Karpas-422 (cell line): Measurements from ENCODE around the gene SPG11. TPM values are rescaled to one million over a fixed set of nuclear protein-coding genes. Genes with fewer than 3 reads are reported as not detected.
"Not testable (repeated sequence)": the region's sequence is repeated elsewhere in the genome, so short reads cannot be mapped to it uniquely, and the experiment has no call there.

Source experiments
- DNase-seq: peaks from one replicate; pipeline ENCODE4 v3.0.0-alpha.2; 2015
- H2AFZ ChIP-seq: fragments of 200-600 bp; sonication (generic); 2 replicates; pipeline ENCODE4 v1.6.1; 2014; ENCODE audit warnings: antibody characterized with exemption, low read length, mixed read lengths
- H3K27ac ChIP-seq: fragments of 200-600 bp; sonication (generic); 2 replicates; pipeline ENCODE4 v1.5.1; 2014; ENCODE audit warnings: mild to moderate bottlenecking, low read length, moderate library complexity
- H3K27me3 ChIP-seq: fragments of 200-600 bp; sonication (generic); 2 replicates; pipeline ENCODE4 v1.6.1; 2014; ENCODE audit warnings: low read length, mixed read lengths
- H3K36me3 ChIP-seq: fragments of 200-600 bp; sonication (generic); 2 replicates; pipeline ENCODE4 v1.6.1; 2014; ENCODE audit warnings: low read length, mixed read lengths; ENCODE audit not compliant: insufficient read depth
- H3K4me1 ChIP-seq: fragments of 200-600 bp; sonication (generic); 2 replicates; pipeline ENCODE4 v1.6.1; 2014; ENCODE audit warnings: mild to moderate bottlenecking, low read length, mixed read lengths
- H3K4me2 ChIP-seq: fragments of 200-600 bp; sonication (generic); 2 replicates; pipeline ENCODE4 v1.6.1; 2014; ENCODE audit warnings: low read length, low read depth, mild to moderate bottlenecking; ENCODE audit not compliant: poor library complexity, severe bottlenecking
- H3K4me3 ChIP-seq: fragments of 200-600 bp; sonication (generic); 2 replicates; pipeline ENCODE4 v1.5.1; 2014; ENCODE audit warnings: mild to moderate bottlenecking, antibody characterized with exemption, low read length, mixed read lengths
- H3K79me2 ChIP-seq: fragments of 200-600 bp; sonication (generic); 2 replicates; pipeline ENCODE4 v1.6.1; 2014; ENCODE audit warnings: mild to moderate bottlenecking, low read length, mixed read lengths
- H3K9ac ChIP-seq: fragments of 200-600 bp; sonication (generic); 2 replicates; pipeline ENCODE4 v1.6.0; 2014; ENCODE audit warnings: low read length
- H3K9me2 ChIP-seq: fragments of 200-600 bp; sonication (generic), shearing (Covaris generic); replicated peaks from 2 replicates; pipeline ENCODE4 v1.6.0; 2014; ENCODE audit warnings: mild to moderate bottlenecking, low read length, moderate library complexity; ENCODE audit not compliant: insufficient read depth
- H3K9me3 ChIP-seq: fragments of 300-700, 200-600 bp; sonication (generic); 2 replicates; pipeline ENCODE4 v1.6.1; 2014; ENCODE audit warnings: low read length, mixed read lengths
- H4K20me1 ChIP-seq: fragments of 200-600 bp; sonication (generic); 2 replicates; pipeline ENCODE4 v1.6.1; 2014; ENCODE audit warnings: mild to moderate bottlenecking, antibody characterized with exemption, low read length, low read depth; ENCODE audit not compliant: insufficient read depth
- total RNA-seq: library from RNA; depleted of rRNA; stranded (reverse); fragments of >200 nt; shearing (Covaris generic); gene quantifications from 2 replicates; pipeline ENCODE4 v1.2.3, GENCODE V29; 2014; ENCODE audit warnings: low replicate concordance

Gene SPG11
- total RNA-seq, 1 experiment from 2014 or later = 123 TPM

GRCh38 chr15:44532275-44532674 is 131.2 kb downstream of the SPG11 start:
- not testable (repeated sequence) for H4K20me1 ChIP-seq, DNase-seq, H3K36me3 ChIP-seq, H3K4me1 ChIP-seq, H3K9ac ChIP-seq, H3K9me3 ChIP-seq, H3K9me2 ChIP-seq, H3K27ac ChIP-seq, H2AFZ ChIP-seq, H3K27me3 ChIP-seq, H3K4me3 ChIP-seq, H3K4me2 ChIP-seq
- peaks cover 19% of the 10 kb centered on the region for H3K79me2 ChIP-seq

GRCh38 chr15:44530653-44531052 is 132.8 kb downstream of the SPG11 start:
- H3K27ac ChIP-seq = no peak overlapping the region

GRCh38 chr15:44529864-44530604 is 133.4 kb downstream of the SPG11 start:
- Histone ChIP-seq H2AFZ (no peak overlapping the region), H3K27ac (no peak overlapping the region), H3K9me2 (no peaks in the 10 kb centered on the region), H3K4me2 (no peak overlapping the region), H3K27me3 (no peaks in the 10 kb centered on the region), H3K79me2 (peaks cover under 1% of the 10 kb centered on the region; the same call in 1 of the 2 replicates), H3K9me3 (no peaks in the 10 kb centered on the region), H3K4me3 (no peak overlapping the region), H3K36me3 (peaks cover 5% of the 10 kb centered on the region; the same call in 1 of the 2 replicates), H3K9ac (no peak overlapping the region), H3K4me1 (no peaks in the 10 kb centered on the region), H4K20me1 (no peaks in the 10 kb centered on the region)
- DNase-seq = no peak

More at GRCh38 chr15:44530653-44531052, 132.8 kb downstream of the SPG11 start:
- DNase-seq = no peak
- Histone ChIP-seq H3K9ac (no peak overlapping the region), H2AFZ (no peak overlapping the region), H3K79me2 (peaks cover 7% of the 10 kb centered on the region), H3K36me3 (peaks cover 5% of the 10 kb centered on the region; the same call in 1 of the 2 replicates), H3K9me2 (no peaks in the 10 kb centered on the region), H3K27me3 (no peaks in the 10 kb centered on the region), H3K4me1 (peaks cover 4% of the 10 kb centered on the region), H3K4me2 (no peak overlapping the region), H3K9me3 (no peaks in the 10 kb centered on the region), H3K4me3 (no peak overlapping the region), H4K20me1 (no peaks in the 10 kb centered on the region)

- no peak for DNase-seq
- Histone ChIP-seq H3K79me2 (peaks cover 2% of the 10 kb centered on the region; the same call in 1 of the 2 replicates), H2AFZ (no peak overlapping the region), H3K27ac (no peak overlapping the region), H3K27me3 (no peaks in the 10 kb centered on the region), H3K4me1 (no peaks in the 10 kb centered on the region), H3K4me2 (no peak overlapping the region), H3K36me3 (peaks cover 21% of the 10 kb centered on the region; the same call in 1 of the 2 replicates), H3K9ac (no peak overlapping the region), H3K4me3 (no peak overlapping the region), H3K9me2 (no peaks in the 10 kb centered on the region), H4K20me1 (no peaks in the 10 kb centered on the region), H3K9me3 (no peaks in the 10 kb centered on the region)
These were observed 136.2 kb downstream of the SPG11 start for GRCh38 chr15:44527241-44527640.

- Histone ChIP-seq H3K4me1 (no peaks in the 10 kb centered on the region), H3K4me3 (no peak overlapping the region)
These were observed 138.4 kb downstream of the SPG11 start for GRCh38 chr15:44525018-44525417.

GRCh38 chr15:44519537-44519936 is 143.9 kb downstream of the SPG11 start:
- no peak for DNase-seq
- Histone ChIP-seq H3K36me3 (peaks cover 34% of the 10 kb centered on the region), H3K9me3 (no peaks in the 10 kb centered on the region), H3K27ac (no peak overlapping the region), H3K4me1 (no peaks in the 10 kb centered on the region), H2AFZ (no peak overlapping the region), H3K79me2 (peaks cover 26% of the 10 kb centered on the region), H3K27me3 (no peaks in the 10 kb centered on the region), H4K20me1 (no peaks in the 10 kb centered on the region), H3K9ac (no peak overlapping the region), H3K4me2 (no peak overlapping the region), H3K4me3 (no peak overlapping the region), H3K9me2 (no peaks in the 10 kb centered on the region)

More at GRCh38 chr15:44525018-44525417, 138.4 kb downstream of the SPG11 start:
- DNase-seq = no peak
- Histone ChIP-seq H4K20me1 (no peaks in the 10 kb centered on the region), H2AFZ (no peak overlapping the region), H3K27ac (no peak overlapping the region), H3K27me3 (no peaks in the 10 kb centered on the region), H3K9me3 (no peaks in the 10 kb centered on the region), H3K9me2 (no peaks in the 10 kb centered on the region), H3K4me2 (no peak overlapping the region), H3K79me2 (peaks cover 2% of the 10 kb centered on the region; the same call in 1 of the 2 replicates), H3K9ac (no peak overlapping the region), H3K36me3 (peaks cover 25% of the 10 kb centered on the region)

- Histone ChIP-seq H2AFZ (no peak overlapping the region), H3K79me2 (peaks cover 38% of the 10 kb centered on the region), H3K9ac (no peak overlapping the region), H3K9me2 (no peaks in the 10 kb centered on the region), H3K36me3 (peaks cover 27% of the 10 kb centered on the region), H3K27ac (no peak overlapping the region), H4K20me1 (no peaks in the 10 kb centered on the region), H3K9me3 (no peaks in the 10 kb centered on the region), H3K27me3 (no peaks in the 10 kb centered on the region), H3K4me1 (peaks cover 4% of the 10 kb centered on the region; the same call in 1 of the 2 replicates), H3K4me2 (no peak overlapping the region), H3K4me3 (no peak overlapping the region)
- DNase-seq = no peak
These were observed 147.0 kb downstream of the SPG11 start for GRCh38 chr15:44516436-44516835.
